Immature natural killer cell (primary cell): ENCODE measurements around the gene DNM2. TPM values are rescaled to one million over a fixed set of nuclear protein-coding genes. Genes with fewer than 3 reads are reported as not detected.

Experiments
- DNase-seq, 3 donors: peaks; one replicate each; pipeline ENCODE4 v3.0.0; 2022; ENCODE audit warnings: mixed read lengths in 1 of 3
- H3K27ac Mint-ChIP-seq, 6 donors: one replicate each; pipeline ENCODE4 v1.8.0; 2020; ENCODE audit warnings: mixed read lengths in 6 of 6, mild to moderate bottlenecking in 5 of 6, inconsistent platforms in 4 of 6, moderate library complexity in 3 of 6
- H3K27me3 Mint-ChIP-seq, 3 donors: one replicate each; pipeline ENCODE4 v1.8.0; 2020 to 2021; ENCODE audit warnings: low read depth in 3 of 3, mild to moderate bottlenecking in 3 of 3, mixed read lengths in 3 of 3, moderate library complexity in 3 of 3, inconsistent platforms in 1 of 3
- H3K36me3 Mint-ChIP-seq, 3 donors: one replicate each; pipeline ENCODE4 v1.8.0; 2020; ENCODE audit warnings: mixed read lengths in 3 of 3, inconsistent platforms in 2 of 3, mild to moderate bottlenecking in 2 of 3
- H3K4me1 Mint-ChIP-seq, 2 donors: one replicate each; pipeline ENCODE4 v1.8.0; 2020; ENCODE audit warnings: inconsistent platforms in 2 of 2, mild to moderate bottlenecking in 2 of 2, mixed read lengths in 2 of 2, moderate library complexity in 1 of 2
- H3K4me3 Mint-ChIP-seq, 5 donors: one replicate each; pipeline ENCODE4 v1.8.0; 2020; ENCODE audit warnings: mild to moderate bottlenecking in 5 of 5, mixed read lengths in 5 of 5, inconsistent platforms in 3 of 5, moderate library complexity in 3 of 5
- H3K9me3 Mint-ChIP-seq, 6 donors: one replicate each; pipeline ENCODE4 v1.8.0; 2020; ENCODE audit warnings: mild to moderate bottlenecking in 6 of 6, mixed read lengths in 6 of 6, inconsistent platforms in 4 of 6, moderate library complexity in 3 of 6
- polyA plus RNA-seq, 3 donors: library from polyadenylated mRNA; unstranded; fragments of 300-500 nt; fragmentation: Illumina TruSeq; gene quantifications; one replicate each; pipeline ENCODE4 v1.2.3, GENCODE V29; 2021

DNM2 gene
- polyA plus RNA-seq, 3 donors from 2014 or later = 62.9 to 170 (median 92.7) TPM

GRCh38 chr19:10695401-10696398 lies 22.2 kb upstream of the DNM2 start:
- DNase-seq = peak; percentile 80 to 83 (median 82)
- H3K27ac Mint-ChIP-seq = peak overlapping the region in 2 of 6 donors; percentile 9 to 70
- H3K4me1 Mint-ChIP-seq = peaks cover 20 to 21% of the 10 kb centered on the region in 2 donors
- peaks cover 6 to 23% (median 6%) of the 10 kb centered on the region in 3 donors for H3K27me3 Mint-ChIP-seq
- peaks cover 0 to 1% (median 0%) of the 10 kb centered on the region in 3 donors for H3K36me3 Mint-ChIP-seq
- no peaks in the 10 kb centered on the region for H3K9me3 Mint-ChIP-seq
- H3K4me3 Mint-ChIP-seq = peak overlapping the region; percentile 73 to 91 (median 87)

DNA sequence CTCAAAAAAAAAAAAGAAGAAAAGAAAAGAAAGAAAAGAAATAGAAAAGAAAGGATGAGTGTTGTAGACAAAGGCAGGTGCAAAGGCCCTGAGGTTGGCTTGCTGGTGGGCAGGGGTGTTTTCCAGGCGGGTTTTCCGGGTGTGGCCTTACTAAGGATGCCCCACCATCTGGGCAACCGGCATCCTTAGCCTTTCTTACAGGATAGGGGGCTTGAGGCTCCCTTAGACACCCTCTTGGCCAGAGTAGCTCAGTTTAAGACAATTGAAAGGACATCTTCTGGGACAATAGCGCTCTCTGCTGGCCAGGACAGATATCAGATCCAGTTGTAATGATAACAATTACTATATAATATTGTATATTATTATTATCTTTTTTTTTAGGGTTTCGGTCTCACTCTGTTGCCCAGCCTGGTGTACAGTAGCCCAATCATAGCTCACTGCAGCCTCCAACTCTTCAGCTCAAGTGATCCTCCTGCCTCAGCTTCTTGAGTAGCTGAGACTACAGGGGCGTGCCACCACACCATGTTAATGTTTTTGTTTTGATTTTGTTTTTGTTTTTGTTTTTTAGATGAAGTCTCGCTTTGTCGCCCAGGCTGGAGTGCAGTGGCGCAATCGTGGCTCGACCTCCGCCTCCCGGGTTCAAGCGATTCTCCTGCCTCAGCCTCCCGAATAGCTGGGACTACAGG lies 18.1 kb upstream of the DNM2 start:
- no peaks in the 10 kb centered on the region for H3K9me3 Mint-ChIP-seq
- no peak overlapping the region for H3K27ac Mint-ChIP-seq
- peaks cover 31 to 36% of the 10 kb centered on the region in 2 donors for H3K4me1 Mint-ChIP-seq
- peak overlapping the region in 1 of 5 donors; percentile 32 for H3K4me3 Mint-ChIP-seq
- no peaks in the 10 kb centered on the region for H3K36me3 Mint-ChIP-seq
- peaks cover 8 to 17% (median 10%) of the 10 kb centered on the region in 3 donors for H3K27me3 Mint-ChIP-seq
- peak; percentile 54 to 64 (median 60) for DNase-seq

DNA sequence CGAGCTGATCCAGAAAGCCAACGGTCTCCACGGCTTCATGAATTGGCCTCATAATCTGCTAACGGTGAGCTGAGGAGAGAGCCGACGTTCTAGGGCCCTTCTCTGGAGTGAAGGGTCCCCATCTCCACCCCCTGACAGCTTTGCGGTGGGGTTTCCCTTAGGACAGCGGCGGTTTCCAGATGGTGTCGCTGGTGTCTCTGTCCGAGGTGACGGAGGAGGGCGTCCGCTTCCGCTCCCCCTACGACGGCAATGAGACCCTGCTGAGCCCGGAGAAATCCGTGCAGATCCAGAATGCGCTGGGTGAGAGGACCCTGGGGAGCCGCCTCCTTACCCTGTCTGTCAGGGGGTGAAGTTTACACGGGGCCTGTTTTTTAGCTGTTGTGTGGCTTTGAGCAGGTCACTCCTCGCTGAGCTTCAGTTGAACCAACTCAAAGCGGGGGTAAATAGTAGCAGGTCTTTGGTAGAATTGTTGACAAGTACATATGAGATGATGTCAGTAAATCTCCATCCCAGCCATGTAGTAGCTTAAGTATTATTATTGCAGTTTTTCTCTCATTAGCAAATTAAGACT lies 15.8 kb upstream of the DNM2 start:
- Mint-ChIP-seq H3K9me3 (no peaks in the 10 kb centered on the region), H3K4me1 (peaks cover 12 to 15% of the 10 kb centered on the region in 2 donors), H3K36me3 (no peaks in the 10 kb centered on the region), H3K27me3 (peaks cover 2 to 4% (median 2%) of the 10 kb centered on the region in 3 donors), H3K27ac (peak overlapping the region in 5 of 6 donors; percentile 27 to 85 (median 80)), H3K4me3 (peak overlapping the region; percentile 90 to 98 (median 92))
- DNase-seq = no peak

DNA sequence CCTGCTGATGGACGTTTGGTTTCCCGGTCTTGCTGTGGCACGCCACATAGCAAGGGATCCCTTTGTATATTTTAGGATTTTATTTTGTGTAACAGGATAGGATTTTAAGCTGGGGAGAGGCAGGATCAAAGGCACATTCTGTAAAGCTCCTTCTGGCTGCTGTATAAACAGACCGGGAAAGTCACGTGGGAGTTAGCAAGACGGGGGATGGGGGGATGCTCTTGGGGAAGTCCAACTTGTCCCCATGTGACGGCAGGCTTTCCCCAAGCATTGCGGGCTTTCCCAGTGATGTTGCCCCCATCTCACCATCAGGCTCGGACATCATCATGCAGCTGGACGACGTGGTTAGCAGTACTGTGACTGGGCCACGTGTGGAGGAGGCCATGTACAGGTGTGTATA lies 10.9 kb upstream of the DNM2 start:
- Mint-ChIP-seq H3K36me3 (no peaks in the 10 kb centered on the region), H3K27ac (no peak overlapping the region), H3K27me3 (no peaks in the 10 kb centered on the region)

GRCh38 chr19:10707440-10707839 lies 10.4 kb upstream of the DNM2 start:
- Mint-ChIP-seq H3K27me3 (no peaks in the 10 kb centered on the region), H3K9me3 (no peaks in the 10 kb centered on the region), H3K36me3 (no peaks in the 10 kb centered on the region), H3K4me1 (no peaks in the 10 kb centered on the region), H3K27ac (no peak overlapping the region), H3K4me3 (no peak overlapping the region)
- no peak for DNase-seq

More for the DNA sequence above, 10.9 kb upstream of the DNM2 start:
- Mint-ChIP-seq H3K4me1 (peaks cover 4% of the 10 kb centered on the region in 2 donors), H3K4me3 (no peak overlapping the region), H3K9me3 (no peaks in the 10 kb centered on the region)
- no peak for DNase-seq

GRCh38 chr19:10708291-10708690 lies 9.6 kb upstream of the DNM2 start:
- no peak for DNase-seq
- Mint-ChIP-seq H3K36me3 (no peaks in the 10 kb centered on the region), H3K4me1 (no peaks in the 10 kb centered on the region), H3K27ac (no peak overlapping the region), H3K9me3 (no peaks in the 10 kb centered on the region), H3K4me3 (no peak overlapping the region), H3K27me3 (no peaks in the 10 kb centered on the region)

- Mint-ChIP-seq H3K9me3 (no peaks in the 10 kb centered on the region), H3K36me3 (no peaks in the 10 kb centered on the region), H3K4me1 (peaks cover 2 to 8% of the 10 kb centered on the region in 2 donors), H3K4me3 (no peak overlapping the region), H3K27me3 (no peaks in the 10 kb centered on the region), H3K27ac (no peak overlapping the region)
- no peak for DNase-seq
Measured at GRCh38 chr19:10712045-10712444, 5.8 kb upstream of the DNM2 start.

DNA sequence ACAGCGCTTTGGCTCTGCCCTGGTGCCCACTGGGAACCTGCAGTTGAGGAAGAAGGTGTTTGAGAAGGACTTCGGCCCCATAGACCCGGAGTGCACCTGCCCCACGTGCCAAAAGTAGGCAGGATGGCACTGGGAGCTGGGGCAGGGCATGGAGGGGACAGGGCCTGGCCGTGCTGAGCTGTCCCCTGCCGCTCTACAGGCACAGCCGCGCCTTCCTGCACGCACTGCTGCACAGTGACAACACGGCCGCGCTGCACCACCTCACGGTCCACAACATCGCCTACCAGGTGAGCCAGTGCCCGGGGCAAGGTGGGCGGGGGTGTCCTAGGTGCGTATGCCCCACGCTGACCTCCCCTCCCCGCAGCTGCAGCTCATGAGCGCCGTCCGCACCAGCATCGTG lies 5.1 kb upstream of the DNM2 start:
- no peak for DNase-seq
- peak overlapping the region in 1 of 6 donors; percentile 37 for H3K27ac Mint-ChIP-seq
- H3K27me3 Mint-ChIP-seq = peaks cover 0 to 5% (median 3%) of the 10 kb centered on the region in 3 donors
- no peaks in the 10 kb centered on the region for H3K9me3 Mint-ChIP-seq
- peaks cover 6 to 11% of the 10 kb centered on the region in 2 donors for H3K4me1 Mint-ChIP-seq
- H3K4me3 Mint-ChIP-seq = no peak overlapping the region
- H3K36me3 Mint-ChIP-seq = no peaks in the 10 kb centered on the region

DNA sequence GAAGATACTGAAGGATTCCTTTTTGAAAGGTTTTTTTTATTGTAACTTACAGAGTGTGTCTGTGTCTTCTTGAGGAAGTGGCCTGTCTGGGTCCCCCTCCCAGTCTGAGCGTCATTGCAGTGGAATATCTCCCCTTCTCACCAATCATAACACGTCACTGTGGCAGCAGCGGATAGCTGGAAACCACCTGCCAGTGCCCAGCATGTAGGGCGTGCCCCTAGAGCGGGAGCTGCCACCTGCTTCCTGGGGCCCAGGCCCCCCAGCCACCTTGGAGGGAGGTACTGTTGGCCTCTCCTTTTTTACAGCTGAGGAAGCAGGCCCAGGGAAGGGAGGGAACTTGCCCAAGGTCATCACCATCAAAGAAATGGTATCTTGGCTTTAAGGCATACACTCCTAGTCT lies 4.6 kb upstream of the DNM2 start:
- H3K27ac Mint-ChIP-seq = peak overlapping the region in 3 of 6 donors; percentile 37 to 74 (median 64)

GRCh38 chr19:10717054-10717355 lies 874 bp upstream of the DNM2 start:
- Mint-ChIP-seq H3K4me3 (peak overlapping the region; percentile 78 to 99 (median 89)), H3K27ac (peak overlapping the region; percentile 69 to 95 (median 90)), H3K36me3 (no peaks in the 10 kb centered on the region), H3K27me3 (peaks cover 0 to 12% (median 5%) of the 10 kb centered on the region in 3 donors), H3K4me1 (peaks cover 40 to 43% of the 10 kb centered on the region in 2 donors), H3K9me3 (no peaks in the 10 kb centered on the region)
- no peak for DNase-seq

More for the DNA sequence above, 4.6 kb upstream of the DNM2 start:
- Mint-ChIP-seq H3K4me1 (peaks cover 6 to 11% of the 10 kb centered on the region in 2 donors), H3K4me3 (no peak overlapping the region), H3K9me3 (no peaks in the 10 kb centered on the region), H3K36me3 (no peaks in the 10 kb centered on the region), H3K27me3 (peaks cover 0 to 6% (median 4%) of the 10 kb centered on the region in 3 donors)
- DNase-seq = peak in 2 of 3 donors; percentile 26 to 28

DNA sequence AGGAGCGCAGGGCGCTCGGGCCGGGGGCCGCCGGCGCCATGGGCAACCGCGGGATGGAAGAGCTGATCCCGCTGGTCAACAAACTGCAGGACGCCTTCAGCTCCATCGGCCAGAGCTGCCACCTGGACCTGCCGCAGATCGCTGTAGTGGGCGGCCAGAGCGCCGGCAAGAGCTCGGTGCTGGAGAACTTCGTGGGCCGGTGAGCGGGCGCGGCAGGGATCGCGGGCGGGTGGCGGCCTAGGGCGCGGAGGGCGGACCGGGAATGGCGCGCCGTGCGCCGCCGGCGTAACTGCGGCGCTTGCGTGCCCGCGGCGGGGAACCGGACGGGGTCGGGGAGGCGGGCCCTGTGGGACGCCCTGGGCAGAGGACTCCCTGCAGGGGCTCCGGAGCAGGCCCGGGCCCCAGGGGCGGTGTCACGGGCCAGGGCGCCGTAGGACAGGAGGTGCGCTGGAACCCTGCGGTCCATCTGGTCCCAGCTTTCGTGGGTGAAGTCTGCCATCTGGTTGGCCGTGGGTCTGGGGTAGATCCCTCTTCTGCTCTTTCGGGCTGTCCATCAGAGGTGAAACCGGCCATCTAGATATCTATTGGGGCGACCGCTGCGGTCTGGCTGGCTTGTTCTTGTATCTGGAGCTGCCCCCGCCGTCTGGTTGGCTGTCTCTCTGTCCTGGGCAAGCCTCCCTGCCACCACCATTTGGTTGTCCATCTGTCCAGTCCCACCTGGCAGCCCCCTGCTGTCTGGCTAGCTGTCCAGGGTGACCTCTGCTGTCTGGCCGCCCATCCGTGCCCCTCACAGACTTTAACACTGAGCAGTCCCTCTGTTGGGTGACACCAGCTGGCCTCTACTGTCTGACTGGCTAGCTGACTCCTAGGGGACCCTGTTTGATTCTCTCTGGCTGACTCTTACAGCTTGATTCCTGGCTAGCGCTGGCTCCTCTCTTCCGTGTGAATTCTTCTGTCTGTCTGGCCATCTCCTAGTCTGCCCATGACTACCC lies 622 bp downstream of the DNM2 start:
- H3K4me1 Mint-ChIP-seq = peaks cover 48% of the 10 kb centered on the region in 2 donors
- peaks cover 0 to 12% (median 5%) of the 10 kb centered on the region in 3 donors for H3K27me3 Mint-ChIP-seq
- no peaks in the 10 kb centered on the region for H3K36me3 Mint-ChIP-seq
- peak overlapping the region; percentile 96 to 99 (median 98) for H3K4me3 Mint-ChIP-seq
- H3K9me3 Mint-ChIP-seq = no peaks in the 10 kb centered on the region
- DNase-seq = peak; percentile 54 to 66 (median 54)
- peak overlapping the region; percentile 90 to 97 (median 95) for H3K27ac Mint-ChIP-seq

GRCh38 chr19:10719466-10719961 lies 1.6 kb downstream of the DNM2 start:
- Mint-ChIP-seq H3K27ac (peak overlapping the region; percentile 90 to 97 (median 95)), H3K27me3 (peaks cover 2 to 12% (median 5%) of the 10 kb centered on the region in 3 donors), H3K9me3 (no peaks in the 10 kb centered on the region), H3K4me1 (peaks cover 54 to 58% of the 10 kb centered on the region in 2 donors), H3K4me3 (peak overlapping the region; percentile 96 to 99 (median 98)), H3K36me3 (no peaks in the 10 kb centered on the region)
- DNase-seq = no peak
